ENCODE measurements around the gene COMMD1.

Gene COMMD1

GRCh38 chr2:62030902-62031301 lies 125.4 kb downstream of the COMMD1 start:
- no peak overlapping the region for H3K4me3 ChIP-seq (ENCODE audit: low read depth, low read length)

GRCh38 chr2:62032096-62032495 lies 126.6 kb downstream of the COMMD1 start:
- TF ChIP-seq CTCF (IDR thresholded peaks at IDR 0.05; ENCODE audit: low read depth, low read length, missing control alignments): no peak
- Histone ChIP-seq H3K27ac (no peak overlapping the region), H3K4me3 (ENCODE audit: low read depth, low read length) (no peak overlapping the region), H3K36me3 (replicated peaks) (no peaks in the 10 kb centered on the region), H3K27me3 (replicated peaks) (no peaks in the 10 kb centered on the region)
- in situ Hi-C loops (cut with HindIII; ENCODE audit: low pct_ligation_motif_present, low sequenced_read_pairs): no loop called here
- no peak for DNase-seq

More at GRCh38 chr2:62030902-62031301, 125.4 kb downstream of the COMMD1 start:
- Histone ChIP-seq H3K27ac (no peak overlapping the region), H3K36me3 (replicated peaks) (no peaks in the 10 kb centered on the region), H3K27me3 (replicated peaks) (no peaks in the 10 kb centered on the region)
- in situ Hi-C loops (cut with HindIII; ENCODE audit: low pct_ligation_motif_present, low sequenced_read_pairs): no loop called here
- no peak for TF ChIP-seq CTCF (IDR thresholded peaks at IDR 0.05; ENCODE audit: low read depth, low read length, missing control alignments)
- no peak for DNase-seq

- Histone ChIP-seq H3K36me3 (replicated peaks) (no peaks in the 10 kb centered on the region), H3K27ac (no peak overlapping the region), H3K27me3 (replicated peaks) (no peaks in the 10 kb centered on the region), H3K4me3 (ENCODE audit: low read depth, low read length) (no peak overlapping the region)
- TF ChIP-seq CTCF (IDR thresholded peaks at IDR 0.05; ENCODE audit: low read depth, low read length, missing control alignments): no peak
- no peak for DNase-seq
- in situ Hi-C loops (cut with HindIII; ENCODE audit: low pct_ligation_motif_present, low sequenced_read_pairs): no loop called here
Measured at GRCh38 chr2:62034715-62035114, 129.2 kb downstream of the COMMD1 start.

- Histone ChIP-seq H3K36me3 (replicated peaks) (no peaks in the 10 kb centered on the region), H3K27me3 (replicated peaks) (no peaks in the 10 kb centered on the region), H3K27ac (no peak overlapping the region), H3K4me3 (ENCODE audit: low read depth, low read length) (no peak overlapping the region)
- DNase-seq: no peak
- no peak for TF ChIP-seq CTCF (IDR thresholded peaks at IDR 0.05; ENCODE audit: low read depth, low read length, missing control alignments)
- in situ Hi-C loops (cut with HindIII; ENCODE audit: low pct_ligation_motif_present, low sequenced_read_pairs): no loop called here
Measured at GRCh38 chr2:62036229-62036628, 130.8 kb downstream of the COMMD1 start.

- no peak for DNase-seq
- no peaks in the 10 kb centered on the region for H3K27me3 ChIP-seq (replicated peaks)
- no peaks in the 10 kb centered on the region for H3K36me3 ChIP-seq (replicated peaks)
- TF ChIP-seq CTCF (IDR thresholded peaks at IDR 0.05; ENCODE audit: low read depth, low read length, missing control alignments): no peak
- H3K4me3 ChIP-seq (ENCODE audit: low read depth, low read length): no peak overlapping the region
- no peak overlapping the region for H3K27ac ChIP-seq
- in situ Hi-C loops (cut with HindIII; ENCODE audit: low pct_ligation_motif_present, low sequenced_read_pairs): no loop called here
Measured at GRCh38 chr2:62036761-62037250, 131.3 kb downstream of the COMMD1 start.

Data from brain microvascular endothelial cell (primary cell).